Transverse colon (tissue), 4 donors: ENCODE results near the gene KYNU.

ENCODE experiments used
- CTCF ChIP-seq, 5 experiments: fragments of 200-600 bp in 3 of 5; fragments of 450-650 bp in 2 of 5; sonication (generic) in 3 of 5; IDR thresholded peaks; 1 replicate in 2 of 5; 2 replicates in 3 of 5; pipeline ENCODE4 v1.5.1; 2016 to 2017; ENCODE audit warnings: antibody characterized with exemption in 5 of 5, inconsistent platforms in 3 of 5, mild to moderate bottlenecking in 2 of 5, moderate library complexity in 1 of 5
- EP300 ChIP-seq: sonication (generic); formaldehyde crosslinking; IDR thresholded peaks from one replicate; pipeline ENCODE4 v1.6.1; 2017; ENCODE audit warnings: antibody characterized with exemption, low read depth
- POLR2A ChIP-seq: fragments of 450-650 bp; IDR thresholded peaks from one replicate; pipeline ENCODE4 v1.6.1; 2016; ENCODE audit warnings: antibody characterized with exemption, mild to moderate bottlenecking, moderate library complexity
- POLR2AphosphoS5 ChIP-seq, 3 donors: sonication (generic); formaldehyde crosslinking; IDR thresholded peaks; one replicate each; pipeline ENCODE4 v1.6.1; 2016; ENCODE audit warnings: antibody characterized with exemption in 3 of 3

- TF ChIP-seq CTCF (IDR thresholded peaks at IDR 0.05): no peak
- TF ChIP-seq POLR2A: no peak
- TF ChIP-seq POLR2AphosphoS5 (IDR thresholded peaks at IDR 0.05): no peak
- TF ChIP-seq EP300: no peak
These were observed 18.5 kb upstream of the KYNU start for GRCh38 chr2:142858961-142859360.
